RWPE2 (cell line): ENCODE results near the gene MICAL2.

Source experiments
- ATAC-seq: fragments of 200-7000 bp; cut with Tn5 transposase; 3 replicates; pipeline ENCODE4 v1.9.1; 2021; ENCODE audit warnings: low read depth
- DNase-seq: peaks from one replicate; pipeline ENCODE4 v3.0.0-alpha.2; 2020; ENCODE audit warnings: low spot score
- H3K27ac ChIP-seq: fragments of 450-650 bp; 2 replicates; pipeline ENCODE4 v1.5.1; 2017; ENCODE audit warnings: mild to moderate bottlenecking; ENCODE audit not compliant: poor library complexity, severe bottlenecking
- H3K27me3 ChIP-seq: fragments of 250-450 bp; sonication (Bioruptor Pico); 2 replicates; pipeline ENCODE4 v1.5.1; 2021; ENCODE audit warnings: mild to moderate bottlenecking, moderate library complexity; ENCODE audit not compliant: insufficient read depth, poor library complexity, severe bottlenecking
- H3K36me3 ChIP-seq: fragments of 250-450 bp; sonication (Bioruptor Pico); 2 replicates; pipeline ENCODE4 v1.5.1; 2020; ENCODE audit warnings: low read depth, mild to moderate bottlenecking, moderate library complexity
- H3K4me1 ChIP-seq: fragments of 250-450 bp; sonication (Bioruptor Pico); 2 replicates; pipeline ENCODE4 v1.5.1; 2021; ENCODE audit warnings: mild to moderate bottlenecking, moderate library complexity; ENCODE audit not compliant: insufficient read depth, poor library complexity, severe bottlenecking
- H3K4me3 ChIP-seq: fragments of 250-450 bp; sonication (Bioruptor Pico); 2 replicates; pipeline ENCODE4 v1.5.1; 2021; ENCODE audit warnings: mild to moderate bottlenecking, moderate library complexity; ENCODE audit not compliant: severe bottlenecking
- H3K9me3 ChIP-seq: fragments of 250-450 bp; sonication (Bioruptor Pico); 2 replicates; pipeline ENCODE4 v1.5.1; 2021; ENCODE audit warnings: mild to moderate bottlenecking, moderate library complexity; ENCODE audit not compliant: severe bottlenecking
- TF ChIP-seq, protein P1 (sequence below): fragments of 450-650 bp; IDR thresholded peaks from one replicate; pipeline ENCODE4 v1.5.1; 2017; ENCODE audit warnings: mild to moderate bottlenecking, moderate library complexity; ENCODE audit not compliant: poor library complexity, severe bottlenecking

MICAL2 gene

DNA sequence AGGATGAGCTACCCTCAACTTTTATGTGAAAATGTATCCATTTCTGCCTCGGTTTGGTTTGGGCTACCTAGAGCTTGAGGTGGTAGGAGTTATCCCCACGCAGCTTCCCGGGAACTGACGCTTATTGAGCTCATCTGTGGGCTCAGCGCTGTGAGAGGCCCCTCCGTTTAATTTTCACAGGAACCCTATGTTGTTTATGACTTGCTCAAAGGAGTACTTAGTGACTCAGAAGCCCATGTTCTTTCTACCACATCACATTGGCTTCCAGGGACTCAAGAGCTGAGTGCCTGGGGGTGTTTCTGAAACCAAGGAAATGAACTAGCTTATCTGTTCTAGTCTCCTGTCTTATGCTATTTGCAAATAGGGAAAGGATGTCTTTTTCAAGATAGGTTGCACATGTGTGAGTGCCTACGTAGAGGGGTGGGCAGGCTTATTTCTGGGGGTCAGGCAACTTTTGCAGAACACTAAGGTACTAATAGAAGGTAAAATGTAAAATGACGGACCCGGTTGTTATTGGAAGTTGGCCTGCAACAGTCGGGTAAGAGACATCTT, 40.5 kb downstream of the MICAL2 start:
- TF ChIP-seq, protein P1, sequence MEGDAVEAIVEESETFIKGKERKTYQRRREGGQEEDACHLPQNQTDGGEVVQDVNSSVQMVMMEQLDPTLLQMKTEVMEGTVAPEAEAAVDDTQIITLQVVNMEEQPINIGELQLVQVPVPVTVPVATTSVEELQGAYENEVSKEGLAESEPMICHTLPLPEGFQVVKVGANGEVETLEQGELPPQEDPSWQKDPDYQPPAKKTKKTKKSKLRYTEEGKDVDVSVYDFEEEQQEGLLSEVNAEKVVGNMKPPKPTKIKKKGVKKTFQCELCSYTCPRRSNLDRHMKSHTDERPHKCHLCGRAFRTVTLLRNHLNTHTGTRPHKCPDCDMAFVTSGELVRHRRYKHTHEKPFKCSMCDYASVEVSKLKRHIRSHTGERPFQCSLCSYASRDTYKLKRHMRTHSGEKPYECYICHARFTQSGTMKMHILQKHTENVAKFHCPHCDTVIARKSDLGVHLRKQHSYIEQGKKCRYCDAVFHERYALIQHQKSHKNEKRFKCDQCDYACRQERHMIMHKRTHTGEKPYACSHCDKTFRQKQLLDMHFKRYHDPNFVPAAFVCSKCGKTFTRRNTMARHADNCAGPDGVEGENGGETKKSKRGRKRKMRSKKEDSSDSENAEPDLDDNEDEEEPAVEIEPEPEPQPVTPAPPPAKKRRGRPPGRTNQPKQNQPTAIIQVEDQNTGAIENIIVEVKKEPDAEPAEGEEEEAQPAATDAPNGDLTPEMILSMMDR: no peak
- Histone ChIP-seq H3K27me3 (no peaks in the 10 kb centered on the region), H3K27ac (peak overlapping the region; percentile 15), H3K4me1 (no peaks in the 10 kb centered on the region), H3K9me3 (no peaks in the 10 kb centered on the region), H3K4me3 (no peak overlapping the region), H3K36me3 (peaks cover 86% of the 10 kb centered on the region)
- no peak for DNase-seq
- peak; percentile 40; the same call in 1 of the 3 replicates for ATAC-seq

DNA sequence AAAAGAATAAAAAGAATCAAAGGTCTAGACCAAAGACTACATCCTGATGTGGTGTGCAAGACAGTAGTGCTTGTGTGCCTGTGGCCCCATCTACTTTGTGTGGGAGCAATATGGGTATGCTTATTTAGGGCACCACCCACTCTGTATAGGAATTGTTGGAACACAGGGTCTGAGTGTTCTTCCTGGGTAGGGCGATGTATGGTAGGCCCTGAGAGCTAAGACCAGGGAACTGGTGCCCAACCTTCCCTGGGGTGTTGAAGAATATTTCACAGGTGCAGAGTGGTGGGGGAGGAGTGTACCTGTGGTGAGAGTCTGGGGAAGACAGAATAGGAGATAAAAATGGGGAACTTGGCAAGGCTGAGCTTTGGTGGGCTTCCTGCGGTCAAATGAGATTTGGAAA, 41.9 kb downstream of the MICAL2 start:
- no peak for ATAC-seq

DNA sequence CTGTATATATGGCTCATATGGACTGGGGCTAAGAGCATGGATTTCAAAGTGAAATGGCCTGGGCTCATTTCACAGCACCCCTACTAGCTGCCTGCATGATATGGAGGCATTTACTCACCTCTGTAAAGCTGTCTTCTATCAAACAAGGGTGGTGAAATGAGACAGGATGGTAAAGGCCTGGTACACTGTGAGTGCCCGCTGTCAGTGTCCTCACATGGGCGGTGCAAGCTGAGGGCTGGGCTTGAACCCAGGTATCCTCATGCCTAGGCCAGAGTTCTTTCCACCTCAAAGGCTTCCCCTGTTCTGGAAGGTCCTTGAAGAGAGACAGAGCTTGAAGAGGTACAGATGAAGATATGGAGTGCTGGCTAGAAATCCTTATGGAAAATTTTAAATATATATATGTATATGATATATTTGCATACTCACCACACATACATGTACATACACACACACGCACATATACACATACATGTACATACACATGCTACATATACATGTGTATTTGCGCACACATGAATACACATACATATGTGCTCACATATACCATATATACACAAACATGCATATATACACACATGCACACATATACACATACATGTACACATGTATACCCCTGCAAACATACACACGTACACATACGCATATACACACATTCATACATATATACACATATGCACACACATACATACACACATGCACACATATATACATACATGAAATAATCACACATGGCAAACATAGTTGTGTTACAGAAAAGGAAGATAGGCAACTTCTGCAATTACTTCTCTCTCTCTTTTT, 44.7 kb downstream of the MICAL2 start:
- no peaks in the 10 kb centered on the region for H3K9me3 ChIP-seq
- H3K27me3 ChIP-seq: no peaks in the 10 kb centered on the region
- H3K36me3 ChIP-seq: peaks cover 85% of the 10 kb centered on the region
- ATAC-seq (no peak), DNase-seq (no peak)
- no peak overlapping the region for H3K4me3 ChIP-seq
- peak overlapping the region; percentile 99 for H3K27ac ChIP-seq
- peaks cover 7% of the 10 kb centered on the region for H3K4me1 ChIP-seq
- TF ChIP-seq, protein P1: no peak

More for the DNA sequence above, 41.9 kb downstream of the MICAL2 start:
- Histone ChIP-seq H3K4me1 (no peaks in the 10 kb centered on the region), H3K27me3 (no peaks in the 10 kb centered on the region), H3K36me3 (peaks cover 88% of the 10 kb centered on the region), H3K9me3 (no peaks in the 10 kb centered on the region), H3K27ac (no peak overlapping the region), H3K4me3 (no peak overlapping the region)
- TF ChIP-seq, protein P1: no peak
- no peak for DNase-seq

DNA sequence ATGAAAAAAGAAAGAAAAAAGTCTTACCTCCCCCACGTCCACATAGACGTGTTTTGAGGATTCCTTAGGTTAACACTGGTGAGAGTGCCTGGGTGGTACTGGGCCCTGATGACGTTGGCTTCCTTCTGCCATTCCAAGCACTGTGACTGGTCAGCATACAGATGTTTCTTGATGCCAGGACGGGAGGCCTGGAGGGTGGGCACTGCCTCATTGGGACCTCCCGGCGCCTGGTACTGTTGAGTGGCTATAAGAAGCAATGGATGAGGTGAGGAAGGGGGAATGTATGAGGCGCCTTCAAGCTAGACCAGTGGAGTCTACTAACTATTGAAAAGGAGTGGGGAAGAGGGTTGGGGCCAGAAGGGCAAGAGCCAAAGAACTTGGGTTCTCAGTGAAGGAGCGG, 45.3 kb downstream of the MICAL2 start:
- DNase-seq: no peak
- no peak overlapping the region for H3K4me3 ChIP-seq
- TF ChIP-seq, protein P1: no peak
- peaks cover 82% of the 10 kb centered on the region for H3K36me3 ChIP-seq
- peak overlapping the region; percentile 99 for H3K27ac ChIP-seq
- H3K27me3 ChIP-seq: no peaks in the 10 kb centered on the region
- peaks cover 7% of the 10 kb centered on the region for H3K4me1 ChIP-seq
- no peak for ATAC-seq
- H3K9me3 ChIP-seq: no peaks in the 10 kb centered on the region
